ENCODE data around the gene STXBP6. TPM values are rescaled to one million over a fixed set of nuclear protein-coding genes. Genes with fewer than 3 reads are reported as not detected.

Gene STXBP6
- total and polyA plus RNA-seq, 2 of the 13 experiments (the other 11 are each of a cell fraction or from before 2014, with no cell fraction given) = 35.3 to 42.8 TPM

DNA sequence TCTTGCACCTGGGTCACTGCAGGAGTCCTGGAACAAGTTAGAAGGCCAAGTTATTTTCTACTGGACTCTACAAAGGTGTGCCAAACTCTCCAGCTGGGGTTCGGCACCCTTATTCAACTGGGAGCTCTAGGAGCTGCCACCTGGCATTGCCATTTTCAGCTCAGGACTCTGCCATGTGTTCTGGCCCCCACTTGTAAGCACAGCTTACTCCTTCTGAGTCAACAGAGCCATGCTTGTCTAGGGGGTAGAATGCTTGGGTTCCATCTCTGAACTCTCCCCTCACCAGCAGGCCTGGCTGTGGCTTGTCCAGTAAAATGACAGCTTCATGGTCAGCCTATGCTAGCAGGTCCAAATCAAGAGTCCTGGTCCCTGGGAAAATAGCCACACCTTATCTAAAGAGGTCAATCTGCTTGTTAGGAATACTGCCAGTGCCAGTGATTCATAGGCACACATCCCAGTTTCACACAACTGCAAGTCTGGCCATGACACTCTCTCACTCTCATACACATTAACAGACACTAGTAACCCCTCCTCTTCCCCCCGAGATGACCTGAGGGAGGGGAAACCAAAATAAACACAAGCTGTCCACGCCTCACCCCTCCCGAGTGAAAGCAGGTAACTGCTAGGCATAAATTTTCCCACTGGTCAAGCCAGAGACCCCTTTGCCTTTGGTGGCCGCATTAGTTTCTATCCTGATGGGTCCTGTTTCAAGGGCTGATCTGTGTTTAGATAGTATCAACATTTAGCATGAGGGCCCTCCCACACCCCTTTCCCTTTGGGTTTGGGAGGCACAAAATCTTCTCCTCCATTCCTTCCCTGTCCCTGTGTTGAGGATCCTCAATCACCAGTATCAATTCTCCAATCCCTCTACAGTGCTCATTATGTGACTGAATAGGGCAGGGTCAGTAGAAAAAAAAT is 233.7 kb downstream of the STXBP6 start (continued):
- TF ChIP-seq, protein P1, sequence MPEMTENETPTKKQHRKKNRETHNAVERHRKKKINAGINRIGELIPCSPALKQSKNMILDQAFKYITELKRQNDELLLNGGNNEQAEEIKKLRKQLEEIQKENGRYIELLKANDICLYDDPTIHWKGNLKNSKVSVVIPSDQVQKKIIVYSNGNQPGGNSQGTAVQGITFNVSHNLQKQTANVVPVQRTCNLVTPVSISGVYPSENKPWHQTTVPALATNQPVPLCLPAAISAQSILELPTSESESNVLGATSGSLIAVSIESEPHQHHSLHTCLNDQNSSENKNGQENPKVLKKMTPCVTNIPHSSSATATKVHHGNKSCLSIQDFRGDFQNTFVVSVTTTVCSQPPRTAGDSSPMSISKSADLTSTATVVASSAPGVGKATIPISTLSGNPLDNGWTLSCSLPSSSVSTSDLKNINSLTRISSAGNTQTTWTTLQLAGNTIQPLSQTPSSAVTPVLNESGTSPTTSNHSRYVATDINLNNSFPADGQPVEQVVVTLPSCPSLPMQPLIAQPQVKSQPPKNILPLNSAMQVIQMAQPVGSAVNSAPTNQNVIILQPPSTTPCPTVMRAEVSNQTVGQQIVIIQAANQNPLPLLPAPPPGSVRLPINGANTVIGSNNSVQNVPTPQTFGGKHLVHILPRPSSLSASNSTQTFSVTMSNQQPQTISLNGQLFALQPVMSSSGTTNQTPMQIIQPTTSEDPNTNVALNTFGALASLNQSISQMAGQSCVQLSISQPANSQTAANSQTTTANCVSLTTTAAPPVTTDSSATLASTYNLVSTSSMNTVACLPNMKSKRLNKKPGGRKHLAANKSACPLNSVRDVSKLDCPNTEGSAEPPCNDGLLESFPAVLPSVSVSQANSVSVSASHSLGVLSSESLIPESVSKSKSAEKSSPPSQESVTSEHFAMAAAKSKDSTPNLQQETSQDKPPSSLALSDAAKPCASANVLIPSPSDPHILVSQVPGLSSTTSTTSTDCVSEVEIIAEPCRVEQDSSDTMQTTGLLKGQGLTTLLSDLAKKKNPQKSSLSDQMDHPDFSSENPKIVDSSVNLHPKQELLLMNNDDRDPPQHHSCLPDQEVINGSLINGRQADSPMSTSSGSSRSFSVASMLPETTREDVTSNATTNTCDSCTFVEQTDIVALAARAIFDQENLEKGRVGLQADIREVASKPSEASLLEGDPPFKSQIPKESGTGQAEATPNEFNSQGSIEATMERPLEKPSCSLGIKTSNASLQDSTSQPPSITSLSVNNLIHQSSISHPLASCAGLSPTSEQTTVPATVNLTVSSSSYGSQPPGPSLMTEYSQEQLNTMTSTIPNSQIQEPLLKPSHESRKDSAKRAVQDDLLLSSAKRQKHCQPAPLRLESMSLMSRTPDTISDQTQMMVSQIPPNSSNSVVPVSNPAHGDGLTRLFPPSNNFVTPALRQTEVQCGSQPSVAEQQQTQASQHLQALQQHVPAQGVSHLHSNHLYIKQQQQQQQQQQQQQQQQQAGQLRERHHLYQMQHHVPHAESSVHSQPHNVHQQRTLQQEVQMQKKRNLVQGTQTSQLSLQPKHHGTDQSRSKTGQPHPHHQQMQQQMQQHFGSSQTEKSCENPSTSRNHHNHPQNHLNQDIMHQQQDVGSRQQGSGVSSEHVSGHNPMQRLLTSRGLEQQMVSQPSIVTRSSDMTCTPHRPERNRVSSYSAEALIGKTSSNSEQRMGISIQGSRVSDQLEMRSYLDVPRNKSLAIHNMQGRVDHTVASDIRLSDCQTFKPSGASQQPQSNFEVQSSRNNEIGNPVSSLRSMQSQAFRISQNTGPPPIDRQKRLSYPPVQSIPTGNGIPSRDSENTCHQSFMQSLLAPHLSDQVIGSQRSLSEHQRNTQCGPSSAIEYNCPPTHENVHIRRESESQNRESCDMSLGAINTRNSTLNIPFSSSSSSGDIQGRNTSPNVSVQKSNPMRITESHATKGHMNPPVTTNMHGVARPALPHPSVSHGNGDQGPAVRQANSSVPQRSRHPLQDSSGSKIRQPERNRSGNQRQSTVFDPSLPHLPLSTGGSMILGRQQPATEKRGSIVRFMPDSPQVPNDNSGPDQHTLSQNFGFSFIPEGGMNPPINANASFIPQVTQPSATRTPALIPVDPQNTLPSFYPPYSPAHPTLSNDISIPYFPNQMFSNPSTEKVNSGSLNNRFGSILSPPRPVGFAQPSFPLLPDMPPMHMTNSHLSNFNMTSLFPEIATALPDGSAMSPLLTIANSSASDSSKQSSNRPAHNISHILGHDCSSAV (CRISPR knock-in tag; IDR thresholded peaks at IDR 0.05; ENCODE audit: borderline replicate concordance) = no peak
- TF ChIP-seq NFE2 (CRISPR knock-in tag; IDR thresholded peaks at IDR 0.05) (no peak), ZNF776 (CRISPR knock-in tag; IDR thresholded peaks at IDR 0.05) (peak; percentile 48; the same call in 1 of the 2 replicates), NCOR1 (IDR thresholded peaks at IDR 0.05; ENCODE audit: borderline replicate concordance, low read length) (peak; percentile 89), MED13 (CRISPR knock-in tag; IDR thresholded peaks at IDR 0.05) (peak; percentile 45; the same call in 1 of the 2 replicates), RAD51 (IDR thresholded peaks at IDR 0.05; ENCODE audit: borderline replicate concordance) (no peak), ZNF563 (CRISPR knock-in tag; IDR thresholded peaks at IDR 0.05) (0 out of 2 replicates have a peak, but pooled peaks have one; percentile 54), ZC3H4 (CRISPR knock-in tag; IDR thresholded peaks at IDR 0.05; ENCODE audit: borderline replicate concordance) (no peak), HOXA3 (CRISPR knock-in tag; IDR thresholded peaks at IDR 0.05) (peak; percentile 91)
- TF ChIP-seq, protein P2, sequence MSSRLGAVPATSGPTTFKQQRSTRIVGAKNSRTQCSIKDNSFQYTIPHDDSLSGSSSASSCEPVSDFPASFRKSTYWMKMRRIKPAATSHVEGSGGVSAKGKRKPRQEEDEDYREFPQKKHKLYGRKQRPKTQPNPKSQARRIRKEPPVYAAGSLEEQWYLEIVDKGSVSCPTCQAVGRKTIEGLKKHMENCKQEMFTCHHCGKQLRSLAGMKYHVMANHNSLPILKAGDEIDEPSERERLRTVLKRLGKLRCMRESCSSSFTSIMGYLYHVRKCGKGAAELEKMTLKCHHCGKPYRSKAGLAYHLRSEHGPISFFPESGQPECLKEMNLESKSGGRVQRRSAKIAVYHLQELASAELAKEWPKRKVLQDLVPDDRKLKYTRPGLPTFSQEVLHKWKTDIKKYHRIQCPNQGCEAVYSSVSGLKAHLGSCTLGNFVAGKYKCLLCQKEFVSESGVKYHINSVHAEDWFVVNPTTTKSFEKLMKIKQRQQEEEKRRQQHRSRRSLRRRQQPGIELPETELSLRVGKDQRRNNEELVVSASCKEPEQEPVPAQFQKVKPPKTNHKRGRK (CRISPR knock-in tag; IDR thresholded peaks at IDR 0.05) = no peak
- TF ChIP-seq, protein P3, sequence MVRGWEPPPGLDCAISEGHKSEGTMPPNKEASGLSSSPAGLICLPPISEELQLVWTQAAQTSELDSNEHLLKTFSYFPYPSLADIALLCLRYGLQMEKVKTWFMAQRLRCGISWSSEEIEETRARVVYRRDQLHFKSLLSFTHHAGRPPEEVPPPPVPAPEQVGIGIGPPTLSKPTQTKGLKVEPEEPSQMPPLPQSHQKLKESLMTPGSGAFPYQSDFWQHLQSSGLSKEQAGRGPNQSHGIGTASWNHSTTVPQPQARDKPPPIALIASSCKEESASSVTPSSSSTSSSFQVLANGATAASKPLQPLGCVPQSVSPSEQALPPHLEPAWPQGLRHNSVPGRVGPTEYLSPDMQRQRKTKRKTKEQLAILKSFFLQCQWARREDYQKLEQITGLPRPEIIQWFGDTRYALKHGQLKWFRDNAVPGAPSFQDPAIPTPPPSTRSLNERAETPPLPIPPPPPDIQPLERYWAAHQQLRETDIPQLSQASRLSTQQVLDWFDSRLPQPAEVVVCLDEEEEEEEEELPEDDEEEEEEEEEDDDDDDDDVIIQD (CRISPR knock-in tag; IDR thresholded peaks at IDR 0.05; ENCODE audit: low read depth) = peak; percentile 95

Data from HepG2 (cell line).